Measurements from ENCODE around the gene ZNF782.
"Not testable (repeated sequence)": the region's sequence is repeated elsewhere in the genome, so short reads cannot be mapped to it uniquely, and the experiment has no call there.

ZNF782 gene

GRCh38 chr9:96867079-96867804 is 12.9 kb upstream of the ZNF782 start:
- TF ChIP-seq CTCF (IDR thresholded peaks at IDR 0.05; ENCODE audit: insufficient read depth, missing control alignments): no peak
- FAIRE-seq (no peak), DNase-seq (ENCODE audit: insufficient read length, low spot score) (no peak)

- FAIRE-seq; DNase-seq (ENCODE audit: insufficient read length, low spot score): not testable (repeated sequence)
Measured at GRCh38 chr9:96865240-96865639, 10.9 kb upstream of the ZNF782 start.

GRCh38 chr9:96859461-96860198 is 5.3 kb upstream of the ZNF782 start:
- peak; percentile 43 for DNase-seq (ENCODE audit: insufficient read length, low spot score)
- peak; percentile 95 for FAIRE-seq
- no peak for TF ChIP-seq CTCF (IDR thresholded peaks at IDR 0.05; ENCODE audit: insufficient read depth, missing control alignments)

GRCh38 chr9:96858670-96859069 is 4.4 kb upstream of the ZNF782 start:
- TF ChIP-seq CTCF (IDR thresholded peaks at IDR 0.05; ENCODE audit: insufficient read depth, missing control alignments): no peak
- no peak for FAIRE-seq
- DNase-seq (ENCODE audit: insufficient read length, low spot score): no peak

GRCh38 chr9:96858018-96858573 is 3.8 kb upstream of the ZNF782 start:
- no peak for TF ChIP-seq CTCF (IDR thresholded peaks at IDR 0.05; ENCODE audit: insufficient read depth, missing control alignments)
- DNase-seq (ENCODE audit: insufficient read length, low spot score) (no peak), FAIRE-seq (no peak)

GRCh38 chr9:96856363-96857286 is 2.3 kb upstream of the ZNF782 start:
- peak; percentile 25 for FAIRE-seq
- peak; percentile 92 for TF ChIP-seq CTCF (IDR thresholded peaks at IDR 0.05; ENCODE audit: insufficient read depth, missing control alignments)
- DNase-seq (ENCODE audit: insufficient read length, low spot score): no peak

- DNase-seq (ENCODE audit: insufficient read length, low spot score) (no peak), FAIRE-seq (no peak)
- TF ChIP-seq CTCF (IDR thresholded peaks at IDR 0.05; ENCODE audit: insufficient read depth, missing control alignments): no peak
Measured at GRCh38 chr9:96854651-96855273, 448 bp upstream of the ZNF782 start.

Measured in D721Med (cell line).